Natural killer cell (primary cell): Measurements from ENCODE around the gene PUM2. TPM values are rescaled to one million over a fixed set of nuclear protein-coding genes. Genes with fewer than 3 reads are reported as not detected.
"Not testable (repeated sequence)": the region's sequence is repeated elsewhere in the genome, so short reads cannot be mapped to it uniquely, and the experiment has no call there.

ENCODE experiments used
- ATAC-seq, 3 donors: fragments of 150-1000 bp in 2 of 3; fragments of 200-7000 bp in 1 of 3; cut with Tn5 transposase; 1 replicate in 1 of 3; 2 replicates in 2 of 3; pipeline ENCODE4 v1.10.0; 2021; ENCODE audit warnings: mild to moderate bottlenecking in 2 of 3, moderate library complexity in 2 of 3
- DNase-seq, 2 donors: peaks; one replicate each; pipeline versions ENCODE4 v3.0.0 to v3.0.0-alpha.2; 2013 to 2021; ENCODE audit warnings: mixed read lengths in 1 of 2
- H3K27ac ChIP-seq: one replicate; pipeline ENCODE4 v1.5.1; 2013; ENCODE audit warnings: mild to moderate bottlenecking, low read length
- H3K27me3 ChIP-seq: one replicate; pipeline ENCODE4 v1.6.1; 2013; ENCODE audit warnings: low read length; ENCODE audit not compliant: control insufficient read depth, insufficient read depth
- H3K36me3 ChIP-seq: one replicate; pipeline ENCODE4 v1.6.1; 2013; ENCODE audit warnings: low read length; ENCODE audit not compliant: control insufficient read depth, insufficient read depth
- H3K4me1 ChIP-seq: one replicate; pipeline ENCODE4 v1.6.1; 2013; ENCODE audit warnings: low read length; ENCODE audit not compliant: control insufficient read depth, insufficient read depth
- H3K4me3 ChIP-seq: one replicate; pipeline ENCODE4 v1.5.1; 2013; ENCODE audit warnings: low read length
- H3K9me3 ChIP-seq: one replicate; pipeline ENCODE4 v1.6.1; 2013; ENCODE audit warnings: low read length; ENCODE audit not compliant: control insufficient read depth, insufficient read depth
- H3K27ac Mint-ChIP-seq, 2 donors: one replicate each; pipeline ENCODE4 v1.8.0; 2022; ENCODE audit warnings: mild to moderate bottlenecking in 2 of 2, mixed read lengths in 2 of 2, moderate library complexity in 1 of 2
- H3K27me3 Mint-ChIP-seq, 2 donors: one replicate each; pipeline ENCODE4 v1.8.0; 2022; ENCODE audit warnings: low read depth in 2 of 2, mixed read lengths in 2 of 2
- H3K36me3 Mint-ChIP-seq: one replicate; pipeline ENCODE4 v1.8.0; 2022; ENCODE audit warnings: mixed read lengths
- H3K4me1 Mint-ChIP-seq, 2 donors: one replicate each; pipeline ENCODE4 v1.8.0; 2022; ENCODE audit warnings: mixed read lengths in 2 of 2
- H3K4me3 Mint-ChIP-seq: one replicate; pipeline ENCODE4 v1.8.0; 2022; ENCODE audit warnings: mild to moderate bottlenecking, moderate library complexity, mixed read lengths
- H3K9me3 Mint-ChIP-seq, 2 donors: one replicate each; pipeline ENCODE4 v1.8.0; 2022; ENCODE audit warnings: mixed read lengths in 2 of 2
- CTCF ChIP-seq: fragments of 200-600 bp; IDR thresholded peaks from one replicate; pipeline ENCODE4 v1.8.0; 2022; ENCODE audit warnings: antibody characterized with exemption
- WGBS: methylation state at CpG from one replicate; pipeline ENCODE4 v1.1.7; 2013; ENCODE audit warnings: missing lambda C conversion rate; ENCODE audit not compliant: insufficient coverage; 5-methylcytosine and 5-hydroxymethylcytosine counted together
- intact Hi-C: fragments of 100-400 bp; cut with micrococcal nuclease; formaldehyde crosslinking; loops from one replicate; pipeline ENCODE4 v1.14.2; 2022
- total RNA-seq, 4 donors: library from RNA; stranded (reverse); fragments of 120-200 nt in 1 of 4; gene quantifications; one replicate each; pipeline versions ENCODE4 v1.2.3 to v1.2.4, GENCODE V29; 2013 to 2022

The PUM2 gene
- total RNA-seq, 3 donors from 2014 or later (not counting 1 experiment from before 2014, with no cell fraction given), result 115 to 157 (median 130) TPM

GRCh38 chr2:20378341-20378740 lies 27.7 kb upstream of the PUM2 start:
- Histone ChIP-seq H3K4me3 (no peak overlapping the region), H3K27me3 (no peaks in the 10 kb centered on the region), H3K27ac (no peak overlapping the region), H3K9me3 (no peaks in the 10 kb centered on the region), H3K4me1 (no peaks in the 10 kb centered on the region), H3K36me3 (no peaks in the 10 kb centered on the region)
- Mint-ChIP-seq H3K27ac (no peak overlapping the region), H3K4me1 (peaks cover 0 to 3% of the 10 kb centered on the region in 2 donors), H3K27me3 (peaks cover 10 to 24% of the 10 kb centered on the region in 2 donors), H3K9me3 (no peaks in the 10 kb centered on the region), H3K4me3 (no peak overlapping the region), H3K36me3 (no peaks in the 10 kb centered on the region)
- intact Hi-C loops, result no loop called here
- 85% methylated on average over 8 of the region's 8 CpGs for WGBS
- no peak for DNase-seq
- peak in 1 of 3 donors; percentile 24 for ATAC-seq
- TF ChIP-seq CTCF, result no peak

GRCh38 chr2:20377741-20378140 lies 27.1 kb upstream of the PUM2 start:
- H3K36me3 ChIP-seq, result no peaks in the 10 kb centered on the region
- Mint-ChIP-seq H3K4me1 (no peaks in the 10 kb centered on the region), H3K27ac (no peak overlapping the region), H3K36me3 (no peaks in the 10 kb centered on the region), H3K4me3 (no peak overlapping the region), H3K27me3 (peaks cover 10 to 24% of the 10 kb centered on the region in 2 donors), H3K9me3 (no peaks in the 10 kb centered on the region)
- intact Hi-C loops, result no loop called here
- TF ChIP-seq CTCF, result no peak
- ATAC-seq, result no peak
- WGBS, result 79% methylated on average over 4 of the region's 4 CpGs
- H3K9me3 ChIP-seq, result no peaks in the 10 kb centered on the region
- no peak overlapping the region for H3K27ac ChIP-seq
- H3K4me3 ChIP-seq, result no peak overlapping the region
- H3K4me1 ChIP-seq, result no peaks in the 10 kb centered on the region
- H3K27me3 ChIP-seq, result no peaks in the 10 kb centered on the region
- DNase-seq, result no peak

GRCh38 chr2:20374982-20375381 lies 24.3 kb upstream of the PUM2 start:
- H3K27ac Mint-ChIP-seq, H3K4me3 Mint-ChIP-seq, H3K27ac ChIP-seq, H3K27me3 ChIP-seq, H3K4me3 ChIP-seq, H3K36me3 Mint-ChIP-seq, H3K4me1 Mint-ChIP-seq, intact Hi-C loops, H3K36me3 ChIP-seq, H3K9me3 Mint-ChIP-seq, DNase-seq, H3K9me3 ChIP-seq, ATAC-seq, H3K4me1 ChIP-seq: not testable (repeated sequence)
- peaks cover 14 to 29% of the 10 kb centered on the region in 2 donors for H3K27me3 Mint-ChIP-seq
- 89% methylated on average over 11 of the region's 13 CpGs for WGBS

- H3K9me3 Mint-ChIP-seq, result no peaks in the 10 kb centered on the region
- no peaks in the 10 kb centered on the region for H3K36me3 Mint-ChIP-seq
- no peaks in the 10 kb centered on the region for H3K27me3 ChIP-seq
- intact Hi-C loops, result no loop called here
- ATAC-seq, result no peak
- TF ChIP-seq CTCF, result no peak
- H3K27ac ChIP-seq, result no peak overlapping the region
- 87% methylated on average over 2 of the region's 3 CpGs for WGBS
- H3K4me1 ChIP-seq, result no peaks in the 10 kb centered on the region
- H3K27ac Mint-ChIP-seq, result no peak overlapping the region
- H3K4me1 Mint-ChIP-seq, result no peaks in the 10 kb centered on the region
- H3K9me3 ChIP-seq, result no peaks in the 10 kb centered on the region
- no peak overlapping the region for H3K4me3 Mint-ChIP-seq
- no peaks in the 10 kb centered on the region for H3K36me3 ChIP-seq
- H3K4me3 ChIP-seq, result no peak overlapping the region
- H3K27me3 Mint-ChIP-seq, result peaks cover 17 to 32% of the 10 kb centered on the region in 2 donors
- DNase-seq, result no peak
Measured at GRCh38 chr2:20372896-20373640, 22.4 kb upstream of the PUM2 start.
